GM19240 (cell line): ENCODE data around the gene DHX35.

Experiments used
- DNase-seq: peaks from one replicate; pipeline ENCODE4 v3.0.0; 2011; ENCODE audit warnings: low spot score; ENCODE audit not compliant: insufficient read length

Gene DHX35

DNA sequence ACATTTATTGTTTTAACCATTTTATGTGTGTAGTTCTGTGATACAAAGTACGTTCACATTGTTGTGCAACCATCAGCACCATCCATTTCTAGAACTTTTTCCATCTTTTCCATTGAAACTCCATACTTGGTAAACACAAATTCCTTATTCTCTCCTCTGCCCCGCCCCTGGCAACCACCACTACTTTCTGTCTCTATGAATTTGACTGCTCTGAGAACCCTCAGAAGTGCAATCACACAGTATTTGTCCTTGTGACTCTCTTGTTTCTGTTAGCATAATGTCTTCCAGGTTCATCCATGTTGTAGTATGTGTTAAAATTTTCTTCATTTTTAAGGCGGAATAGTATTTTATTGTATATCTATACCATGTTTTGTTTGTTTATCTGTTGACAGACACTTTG is 56.9 kb downstream of the DHX35 start:
- DNase-seq: no peak

- no peak for DNase-seq
These were observed 57.7 kb downstream of the DHX35 start for GRCh38 chr20:39019805-39020325.

- DNase-seq: no peak
These were observed 59.6 kb downstream of the DHX35 start for GRCh38 chr20:39021748-39022147.

- DNase-seq: no peak
These were observed 63.7 kb downstream of the DHX35 start for GRCh38 chr20:39025883-39026282.

- no peak for DNase-seq
These were observed 67.2 kb downstream of the DHX35 start for GRCh38 chr20:39029364-39029763.

- DNase-seq: no peak
These were observed 70.9 kb downstream of the DHX35 start for GRCh38 chr20:39032997-39033396.

DNA sequence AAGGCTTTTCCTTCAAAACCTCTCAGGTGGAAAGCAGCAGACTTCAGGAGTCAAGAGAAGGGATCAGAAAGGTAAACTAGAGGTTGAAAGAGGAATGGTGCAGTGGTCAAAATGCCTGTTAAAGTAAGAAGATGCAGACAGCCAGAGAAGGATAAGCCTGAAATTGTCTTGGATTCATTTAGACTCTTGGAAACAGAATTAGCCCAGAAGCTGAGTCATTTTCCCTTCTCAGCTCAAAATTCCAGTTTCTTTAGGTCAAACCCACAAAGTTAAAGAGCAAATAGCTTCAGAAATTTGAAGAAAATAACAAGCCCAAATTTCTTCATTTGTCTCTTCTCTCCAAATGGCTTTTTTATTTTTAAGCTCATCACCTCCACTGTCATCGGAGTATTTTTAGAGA is 73.9 kb downstream of the DHX35 start:
- DNase-seq: no peak

GRCh38 chr20:39036851-39037250 is 74.7 kb downstream of the DHX35 start:
- no peak for DNase-seq

- no peak for DNase-seq
These were observed 75.9 kb downstream of the DHX35 start for GRCh38 chr20:39038047-39038446.

- DNase-seq: no peak
These were observed 76.4 kb downstream of the DHX35 start for GRCh38 chr20:39038495-39038894.

DNA sequence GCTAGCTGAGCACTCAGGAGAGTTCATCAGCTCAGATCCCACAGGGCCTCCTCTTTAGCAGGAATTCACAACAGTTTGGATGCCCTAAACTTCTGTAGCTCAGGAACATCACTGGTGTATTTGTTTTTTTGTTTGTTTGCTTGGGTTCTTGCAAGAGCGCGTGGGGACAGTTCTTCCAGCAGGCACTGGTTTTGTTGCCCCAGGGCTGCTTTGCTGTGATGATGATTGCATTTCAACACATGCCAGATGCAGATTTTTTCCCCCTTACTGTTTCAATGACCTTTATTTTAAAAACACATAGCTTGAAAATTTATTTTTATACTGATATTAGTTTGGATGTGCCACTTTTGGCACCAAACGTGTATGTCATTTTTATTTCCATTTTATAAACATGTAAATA is 77.1 kb downstream of the DHX35 start:
- DNase-seq: no peak

GRCh38 chr20:39040116-39040515 is 78.0 kb downstream of the DHX35 start:
- DNase-seq: no peak

DNA sequence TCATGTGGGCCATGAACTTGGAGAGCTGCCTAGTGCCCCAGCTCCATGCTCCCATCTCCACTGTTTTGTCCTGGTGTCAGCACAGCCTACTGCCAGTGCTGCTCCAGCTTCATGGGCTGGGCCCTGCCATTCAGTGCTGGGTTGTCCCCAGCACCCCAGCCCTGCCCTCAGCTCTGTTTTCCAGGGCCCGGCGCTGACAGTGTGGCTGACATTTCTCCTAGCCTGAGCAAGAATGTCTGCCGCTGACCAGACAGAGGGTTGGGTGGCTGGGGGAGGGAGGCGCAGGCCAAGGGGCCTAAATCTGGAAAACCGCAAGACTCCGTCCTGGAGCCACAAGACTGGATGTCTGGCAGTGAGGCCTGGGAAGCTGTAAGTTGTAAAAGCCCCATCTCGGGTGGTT is 78.9 kb downstream of the DHX35 start:
- DNase-seq: no peak

DNA sequence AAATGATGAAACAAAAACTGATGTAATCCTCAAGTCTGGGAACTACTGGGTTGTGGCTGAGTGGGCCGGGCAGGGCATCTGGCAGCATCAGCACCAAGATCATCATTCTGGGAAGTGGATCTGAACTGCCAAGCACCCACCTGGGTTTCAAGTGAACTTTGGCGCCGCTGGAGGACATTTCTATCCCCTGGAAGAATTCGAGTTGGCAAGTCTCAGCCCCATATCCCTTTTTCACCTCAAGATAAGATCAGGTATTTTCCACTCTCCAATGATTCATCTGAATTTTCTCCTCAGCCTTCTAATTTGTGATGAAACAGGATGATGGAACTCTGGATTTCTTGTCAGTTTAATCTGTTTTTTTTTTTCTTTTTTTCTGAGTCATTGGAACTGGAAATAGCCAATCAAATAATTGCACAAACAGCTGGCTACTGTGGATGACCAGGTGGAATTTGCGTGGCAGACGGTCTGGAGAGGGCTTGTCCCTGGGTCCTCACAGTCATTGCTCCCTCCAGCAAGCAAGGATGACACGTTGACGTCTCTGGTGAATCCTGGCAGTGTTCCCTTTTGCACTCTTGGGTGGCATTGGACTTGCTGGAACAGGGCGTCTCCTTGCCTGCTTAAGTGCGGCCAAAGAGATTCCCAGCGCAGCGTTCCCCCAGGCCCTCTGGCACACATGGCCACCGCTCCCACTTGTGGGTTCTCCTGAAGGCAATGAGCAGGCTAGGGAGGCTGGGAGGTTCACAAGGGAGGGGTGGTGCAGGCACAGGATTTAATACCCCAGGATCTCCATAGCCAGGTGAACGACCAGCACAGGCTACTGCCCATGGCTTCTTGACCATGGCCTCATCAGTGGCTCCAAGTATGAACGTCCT is 80.4 kb downstream of the DHX35 start:
- no peak for DNase-seq

DNA sequence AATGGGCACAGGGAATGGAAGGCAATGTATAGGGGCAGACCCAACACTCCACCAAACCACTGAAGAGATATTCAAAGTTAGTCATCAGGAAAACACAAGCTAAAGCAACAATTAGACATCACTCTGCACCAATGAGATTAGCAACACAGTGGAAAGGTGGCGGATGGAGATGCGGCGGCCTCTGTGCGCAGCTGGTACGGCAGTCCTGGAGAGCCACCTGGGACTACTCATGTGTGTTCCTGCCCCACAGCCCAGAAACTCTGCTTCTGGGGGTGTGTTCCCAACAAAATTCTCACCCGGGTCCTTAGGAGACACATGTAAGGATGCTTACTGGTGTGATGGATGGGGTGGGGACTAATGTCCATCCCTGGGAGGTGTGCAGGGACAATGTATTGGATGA is 82.4 kb downstream of the DHX35 start:
- no peak for DNase-seq

DNA sequence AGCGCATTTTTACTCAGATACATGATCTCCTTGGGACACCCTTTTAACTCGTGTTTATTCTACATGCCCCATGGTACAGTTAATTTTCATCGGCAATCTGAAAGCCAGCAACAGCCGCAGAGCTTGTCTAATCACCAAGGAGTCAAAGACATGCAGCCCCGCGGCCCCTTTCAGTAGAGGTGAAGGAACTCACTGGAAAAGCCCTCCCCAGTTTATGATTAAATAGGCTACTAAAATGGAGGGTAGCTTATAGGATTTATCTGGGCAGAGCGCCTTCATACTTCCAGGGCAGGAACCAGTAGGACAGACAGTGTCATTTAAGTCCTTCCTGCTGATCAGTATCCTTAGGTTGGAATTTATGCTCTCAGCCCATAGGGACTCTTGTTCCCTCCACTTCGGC is 83.5 kb downstream of the DHX35 start:
- no peak for DNase-seq

DNA sequence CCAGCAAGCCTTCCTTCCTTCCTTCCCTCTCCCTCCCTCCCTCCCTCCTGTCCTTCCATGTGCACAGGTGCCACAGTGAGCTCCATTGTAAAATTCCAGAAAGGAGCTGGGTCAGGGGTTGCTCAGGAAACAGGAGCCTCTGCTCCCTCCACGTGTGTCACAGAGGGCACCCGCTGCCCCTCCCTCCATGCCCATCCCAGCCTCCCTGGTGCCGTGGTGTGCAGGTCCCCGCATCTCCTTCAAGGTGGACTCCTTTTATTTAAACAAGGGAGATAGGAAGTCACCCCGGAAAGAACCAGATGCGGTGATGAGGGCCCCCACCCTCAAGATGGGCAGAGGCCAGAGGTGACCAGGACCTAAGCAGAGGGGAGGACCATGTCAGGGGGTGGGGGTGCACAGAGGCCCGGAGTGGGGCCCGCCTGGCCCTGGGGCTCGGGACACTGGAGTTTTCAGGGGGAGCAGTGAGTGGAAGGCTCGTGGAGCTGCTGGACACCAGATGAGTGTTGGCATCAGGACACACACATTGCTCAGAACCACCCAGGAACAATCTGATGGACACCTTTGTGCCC is 85.4 kb downstream of the DHX35 start:
- no peak for DNase-seq

GRCh38 chr20:39048000-39048696 is 86.0 kb downstream of the DHX35 start:
- DNase-seq: peak; percentile 65

- no peak for DNase-seq
These were observed 87.0 kb downstream of the DHX35 start for GRCh38 chr20:39049148-39049547.

DNA sequence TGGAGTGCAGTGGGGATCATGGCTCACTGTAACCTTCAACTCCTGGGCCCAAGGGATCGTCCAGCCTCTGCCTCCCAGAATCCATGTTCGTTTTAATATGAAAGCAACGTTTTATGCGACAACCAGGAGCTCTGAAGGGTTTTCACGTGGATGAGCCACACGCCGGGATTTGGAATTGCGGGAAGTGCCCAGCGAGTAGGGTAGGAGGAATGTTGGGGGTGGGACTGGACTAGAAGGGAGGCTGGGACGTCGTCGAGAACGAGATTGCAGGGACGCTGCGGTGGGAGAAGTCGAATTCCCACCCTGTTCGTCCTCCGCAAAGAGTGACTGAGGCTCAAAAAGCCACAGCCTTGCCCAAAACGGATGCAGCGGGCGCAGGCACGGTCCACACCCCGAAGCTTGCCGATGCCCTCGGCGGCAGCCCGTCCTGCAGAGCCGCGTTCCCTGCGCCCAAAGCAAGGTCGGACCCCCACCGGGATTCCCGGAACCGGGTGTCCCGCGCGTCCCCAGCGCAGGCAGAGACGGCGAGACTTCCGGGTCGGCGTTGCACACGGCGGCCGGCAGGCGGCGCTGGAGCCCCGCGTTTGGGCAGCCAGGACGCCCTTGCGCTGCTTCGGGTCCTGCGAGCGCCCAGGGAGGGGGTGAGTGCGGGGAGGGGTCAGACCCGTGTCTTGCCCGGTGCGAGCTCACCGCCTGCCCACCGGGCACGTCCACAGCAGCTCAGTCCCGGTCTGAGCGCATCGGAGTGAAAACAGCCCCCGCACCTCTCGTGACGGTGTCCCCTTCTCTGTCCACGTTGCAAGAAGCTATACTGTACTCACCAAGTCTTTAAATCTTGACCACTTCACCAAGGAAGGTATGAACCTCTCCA is 87.8 kb downstream of the DHX35 start:
- peak; percentile 57 for DNase-seq

DNA sequence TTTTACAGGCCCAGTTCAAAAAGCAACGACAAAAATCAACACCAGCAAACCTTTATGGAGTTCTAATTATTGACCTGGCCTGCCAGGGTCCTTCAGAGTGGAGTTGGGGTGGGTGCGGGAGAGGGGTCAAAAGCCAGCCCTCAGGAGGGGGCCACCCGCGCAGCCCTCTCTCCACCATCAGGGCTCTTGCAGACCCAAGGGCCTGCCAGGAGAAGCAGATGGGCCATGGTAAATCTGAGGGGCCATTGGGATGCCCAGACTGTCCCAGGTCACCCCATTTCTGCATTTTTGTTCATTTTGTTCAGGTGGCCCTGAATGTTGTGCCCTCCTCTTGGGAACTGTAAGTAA is 88.4 kb downstream of the DHX35 start:
- DNase-seq: no peak
